Measurements from ENCODE around the gene BCAS4.
"Not testable (repeated sequence)": the region's sequence is repeated elsewhere in the genome, so short reads cannot be mapped to it uniquely, and the experiment has no call there.

The BCAS4 gene

DNA sequence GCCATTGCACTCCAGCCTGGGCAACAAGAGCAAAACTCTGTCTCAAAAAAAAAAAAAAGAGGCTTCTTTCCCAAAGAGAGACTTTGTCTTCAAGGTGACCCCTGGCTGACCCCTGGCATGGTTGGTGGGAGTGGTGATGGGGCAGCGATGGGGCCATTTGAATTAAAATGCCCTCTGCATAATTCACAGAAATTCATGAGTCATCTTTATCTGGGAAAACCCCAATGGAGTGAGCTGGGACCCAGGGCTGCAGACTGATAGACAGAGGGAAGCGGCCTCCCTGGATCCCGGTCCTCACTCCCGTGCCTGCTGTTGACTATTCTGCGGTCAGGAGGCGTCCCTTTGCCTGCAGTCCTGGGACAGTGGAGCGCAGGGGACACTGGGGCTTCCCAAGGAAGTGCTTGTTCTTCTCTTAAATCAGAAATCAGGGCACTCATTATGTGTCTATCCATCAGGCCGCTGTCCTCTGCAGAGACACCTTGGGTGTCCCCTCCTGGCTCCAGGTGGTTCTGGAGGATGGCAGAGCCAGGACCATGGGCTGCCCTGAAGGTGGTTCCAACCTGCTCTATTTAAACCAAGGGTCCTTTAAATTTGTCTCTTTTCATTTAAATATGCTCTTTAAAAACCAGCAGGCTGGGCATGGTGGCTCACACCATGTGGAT is 23.3 kb upstream of the BCAS4 start:
- not testable (repeated sequence) for DNase-seq

GRCh38 chr20:50772420-50773185 is 22.3 kb upstream of the BCAS4 start:
- DNase-seq: no peak

- no peak for DNase-seq
Observed at GRCh38 chr20:50774515-50774914, 20.3 kb upstream of the BCAS4 start.

GRCh38 chr20:50776122-50776817 is 18.6 kb upstream of the BCAS4 start:
- DNase-seq: no peak

GRCh38 chr20:50777373-50777772 is 17.5 kb upstream of the BCAS4 start:
- no peak for DNase-seq

- not testable (repeated sequence) for DNase-seq
Observed at GRCh38 chr20:50778994-50779393, 15.9 kb upstream of the BCAS4 start.

GRCh38 chr20:50783390-50783789 is 11.5 kb upstream of the BCAS4 start:
- DNase-seq: no peak

GRCh38 chr20:50783903-50784302 is 11.0 kb upstream of the BCAS4 start:
- DNase-seq: no peak

GRCh38 chr20:50784464-50784863 is 10.4 kb upstream of the BCAS4 start:
- DNase-seq: no peak

- no peak for DNase-seq
Observed at GRCh38 chr20:50786703-50787102, 8.2 kb upstream of the BCAS4 start.

GRCh38 chr20:50787181-50787580 is 7.7 kb upstream of the BCAS4 start:
- DNase-seq: no peak

GRCh38 chr20:50788045-50788991 is 6.5 kb upstream of the BCAS4 start:
- no peak for DNase-seq

- no peak for DNase-seq
Observed at GRCh38 chr20:50789968-50790650, 4.8 kb upstream of the BCAS4 start.

GRCh38 chr20:50790651-50791277 is 4.1 kb upstream of the BCAS4 start:
- peak; percentile 45 for DNase-seq

DNA sequence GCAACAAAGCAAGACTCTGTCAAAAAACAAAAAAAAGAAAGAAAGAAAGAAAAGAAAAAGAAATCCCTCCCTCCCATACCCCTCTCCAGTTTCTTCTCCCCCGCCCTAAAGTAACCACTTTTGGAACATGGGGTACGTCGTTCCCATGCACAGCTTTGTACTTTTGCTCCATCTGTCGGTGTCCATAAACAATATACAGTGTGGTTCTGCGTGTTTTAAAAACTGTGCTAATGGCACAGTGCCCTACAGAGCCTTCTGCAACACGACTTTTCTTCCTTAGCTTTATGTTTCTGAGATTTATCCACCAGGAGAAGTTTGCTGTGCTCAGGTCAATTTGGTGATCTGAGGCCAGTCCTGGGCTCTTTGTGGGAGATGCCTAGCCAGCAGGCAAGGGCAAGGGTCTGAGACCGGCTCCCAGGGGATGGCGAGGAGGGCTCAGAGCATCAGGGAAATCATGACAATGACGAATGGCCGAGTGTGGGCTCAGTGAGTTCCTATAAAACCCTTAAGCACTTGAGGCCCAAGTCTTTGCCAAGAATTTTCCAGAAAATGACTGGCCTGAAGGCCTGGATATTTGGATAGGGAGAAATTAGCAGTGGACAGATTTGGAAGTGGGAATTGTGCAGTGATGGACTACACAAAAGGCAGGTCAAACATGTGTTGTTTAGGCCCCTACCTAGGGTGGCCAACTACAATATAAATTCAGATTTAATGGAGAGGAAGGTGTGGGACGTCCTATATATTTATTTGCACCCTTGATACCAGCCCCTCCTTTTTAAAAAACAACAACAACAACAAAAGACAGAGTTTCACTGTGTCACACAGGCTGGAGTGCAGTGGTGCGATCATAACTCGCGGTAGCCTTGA is 1.9 kb upstream of the BCAS4 start:
- no peak for DNase-seq

GRCh38 chr20:50793575-50794016 is 1.3 kb upstream of the BCAS4 start:
- DNase-seq: not testable (repeated sequence)

- DNase-seq: no peak
Observed at GRCh38 chr20:50794181-50794845, 548 bp upstream of the BCAS4 start.

- DNase-seq: no peak
Observed at GRCh38 chr20:50797142-50797541, 2.3 kb downstream of the BCAS4 start.

DNA sequence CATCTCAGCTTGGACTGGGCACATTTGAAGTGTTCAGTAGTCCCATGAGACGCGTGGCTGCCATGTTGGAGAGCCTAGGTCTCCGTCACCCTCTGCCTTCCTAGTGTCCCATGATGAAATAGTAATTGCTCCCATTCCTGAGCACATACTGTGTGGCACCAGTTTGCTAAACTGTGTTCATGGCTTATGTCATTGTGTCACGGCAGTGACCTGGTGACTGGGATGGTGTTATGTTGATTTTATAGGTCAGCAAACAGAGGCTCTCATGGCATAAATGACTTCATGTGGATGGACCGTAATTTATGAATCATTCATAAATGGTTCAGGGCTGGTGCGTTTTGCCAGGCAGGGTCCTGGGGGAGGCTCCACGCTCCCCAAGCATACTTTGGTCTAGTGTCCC is 3.8 kb downstream of the BCAS4 start:
- no peak for DNase-seq

Measured in activated gamma-delta T cell (primary cell).